Astrocyte of the spinal cord (primary cell): Measurements from ENCODE around the gene ZNF679.
"Not testable (repeated sequence)": the region's sequence is repeated elsewhere in the genome, so short reads cannot be mapped to it uniquely, and the experiment has no call there.

Experiments used
- DNase-seq: peaks from one replicate; pipeline ENCODE4 v3.0.0; 2011; ENCODE audit warnings: low read depth, low spot score
- H3K4me3 ChIP-seq: 2 replicates; pipeline ENCODE4 v1.5.1; 2011; ENCODE audit warnings: low read depth, mild to moderate bottlenecking, low read length, moderate library complexity
- in situ Hi-C: cut with HindIII; loops from 2 replicates; pipeline ENCODE4 v1.10.0; 2017; ENCODE audit warnings: low sequenced_read_pairs
- TF ChIP-seq, protein P1 (sequence below): IDR thresholded peaks from 2 replicates; pipeline ENCODE4 v1.5.1; 2012; ENCODE audit warnings: low read depth, mild to moderate bottlenecking, low read length, inconsistent platforms

Gene ZNF679

DNA sequence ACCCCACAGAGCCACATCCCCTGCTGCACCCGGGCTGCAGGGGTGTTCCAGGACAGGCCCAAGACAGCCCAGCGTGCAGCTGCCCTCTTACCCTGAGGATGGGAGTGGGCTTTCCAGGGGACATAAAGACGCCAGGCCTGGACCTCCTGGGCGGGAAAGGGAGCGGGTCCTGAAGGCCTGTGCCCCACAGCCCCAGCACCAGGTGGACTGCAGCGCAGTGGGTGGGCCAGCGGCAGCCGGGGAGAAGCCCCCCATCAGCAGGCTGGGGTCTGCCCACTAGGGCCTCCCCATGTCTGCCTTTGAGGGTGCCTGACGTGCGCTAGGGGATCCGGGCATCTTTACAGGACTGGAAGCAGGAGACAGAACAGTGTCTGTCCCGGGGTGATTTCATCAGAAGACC, 43.9 kb upstream of the ZNF679 start:
- H3K4me3 ChIP-seq: no peak overlapping the region
- no peak for DNase-seq
- TF ChIP-seq, protein P1, sequence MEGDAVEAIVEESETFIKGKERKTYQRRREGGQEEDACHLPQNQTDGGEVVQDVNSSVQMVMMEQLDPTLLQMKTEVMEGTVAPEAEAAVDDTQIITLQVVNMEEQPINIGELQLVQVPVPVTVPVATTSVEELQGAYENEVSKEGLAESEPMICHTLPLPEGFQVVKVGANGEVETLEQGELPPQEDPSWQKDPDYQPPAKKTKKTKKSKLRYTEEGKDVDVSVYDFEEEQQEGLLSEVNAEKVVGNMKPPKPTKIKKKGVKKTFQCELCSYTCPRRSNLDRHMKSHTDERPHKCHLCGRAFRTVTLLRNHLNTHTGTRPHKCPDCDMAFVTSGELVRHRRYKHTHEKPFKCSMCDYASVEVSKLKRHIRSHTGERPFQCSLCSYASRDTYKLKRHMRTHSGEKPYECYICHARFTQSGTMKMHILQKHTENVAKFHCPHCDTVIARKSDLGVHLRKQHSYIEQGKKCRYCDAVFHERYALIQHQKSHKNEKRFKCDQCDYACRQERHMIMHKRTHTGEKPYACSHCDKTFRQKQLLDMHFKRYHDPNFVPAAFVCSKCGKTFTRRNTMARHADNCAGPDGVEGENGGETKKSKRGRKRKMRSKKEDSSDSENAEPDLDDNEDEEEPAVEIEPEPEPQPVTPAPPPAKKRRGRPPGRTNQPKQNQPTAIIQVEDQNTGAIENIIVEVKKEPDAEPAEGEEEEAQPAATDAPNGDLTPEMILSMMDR: no peak
- in situ Hi-C loops: no loop called here

DNA sequence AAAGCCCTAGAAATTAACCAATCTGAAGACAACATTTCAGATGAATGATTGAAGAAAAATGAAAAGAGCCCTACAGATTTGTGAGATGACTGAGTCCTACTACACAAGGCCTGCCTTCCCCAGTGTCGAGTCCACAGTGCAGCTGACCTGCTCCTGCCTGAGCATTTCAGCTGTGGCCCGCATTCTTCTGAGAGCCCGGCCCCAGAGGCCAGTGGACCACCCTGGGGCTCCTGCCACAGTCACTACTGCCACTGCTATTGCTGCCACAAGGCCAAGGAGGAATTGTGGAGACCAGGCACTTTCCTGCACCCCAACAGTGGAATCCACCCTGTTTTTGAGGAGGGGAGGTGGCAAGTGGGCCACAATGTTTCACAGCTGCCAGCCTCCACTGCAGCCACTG, 40.9 kb upstream of the ZNF679 start:
- TF ChIP-seq, protein P1: no peak
- no peak overlapping the region for H3K4me3 ChIP-seq
- no peak for DNase-seq
- in situ Hi-C loops: no loop called here

DNA sequence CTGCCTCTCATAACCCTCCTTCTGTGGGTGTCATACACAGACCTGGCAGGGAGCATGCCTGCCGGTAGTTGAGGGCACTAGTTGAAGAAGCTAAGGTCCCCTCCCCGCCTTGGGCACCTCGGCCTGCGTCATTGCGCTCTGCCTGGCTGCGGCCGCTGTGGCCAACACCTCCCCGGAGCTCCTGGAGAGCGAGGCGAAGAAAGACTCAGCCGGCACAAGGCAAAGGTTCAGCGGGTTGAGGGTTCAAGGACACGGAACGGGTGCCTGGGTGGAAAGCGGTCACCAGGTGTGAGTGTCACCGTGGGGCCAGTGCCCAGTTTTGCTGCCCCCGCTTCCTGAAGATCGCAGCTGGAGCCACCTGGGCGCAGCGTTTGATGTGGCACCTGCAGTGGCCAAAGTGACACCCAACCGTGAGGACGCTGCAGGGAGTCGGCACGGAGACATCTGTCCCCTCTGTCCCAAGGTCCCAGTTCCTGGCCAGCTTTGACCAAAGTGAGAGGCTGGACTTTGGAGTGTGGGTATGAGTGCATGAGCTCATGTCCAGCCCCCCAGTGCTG, 36.0 kb upstream of the ZNF679 start:
- no peak for DNase-seq
- in situ Hi-C loops: no loop called here
- TF ChIP-seq, protein P1: no peak
- H3K4me3 ChIP-seq: no peak overlapping the region

DNA sequence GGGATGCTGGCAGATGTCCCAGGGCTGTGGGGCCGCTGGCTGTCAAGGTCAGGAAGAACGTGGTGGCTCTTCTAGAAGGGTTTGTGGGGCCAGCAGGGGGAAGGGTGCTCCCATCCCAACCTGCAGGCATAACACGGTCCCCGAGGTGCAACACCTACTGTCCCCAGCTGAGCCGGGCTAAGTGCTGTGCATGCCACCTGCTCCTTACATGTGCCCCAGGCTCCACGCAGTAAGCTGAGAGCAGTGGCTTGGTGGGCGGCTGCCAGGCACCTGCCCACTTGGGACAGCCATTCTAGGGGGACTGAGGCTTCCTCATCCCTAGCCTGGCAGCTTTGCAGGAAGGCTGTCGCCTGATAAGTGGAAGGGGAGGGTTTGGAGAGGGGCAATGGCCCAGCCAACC, 35.5 kb upstream of the ZNF679 start:
- TF ChIP-seq, protein P1: no peak
- H3K4me3 ChIP-seq: no peak overlapping the region
- in situ Hi-C loops: no loop called here
- no peak for DNase-seq

DNA sequence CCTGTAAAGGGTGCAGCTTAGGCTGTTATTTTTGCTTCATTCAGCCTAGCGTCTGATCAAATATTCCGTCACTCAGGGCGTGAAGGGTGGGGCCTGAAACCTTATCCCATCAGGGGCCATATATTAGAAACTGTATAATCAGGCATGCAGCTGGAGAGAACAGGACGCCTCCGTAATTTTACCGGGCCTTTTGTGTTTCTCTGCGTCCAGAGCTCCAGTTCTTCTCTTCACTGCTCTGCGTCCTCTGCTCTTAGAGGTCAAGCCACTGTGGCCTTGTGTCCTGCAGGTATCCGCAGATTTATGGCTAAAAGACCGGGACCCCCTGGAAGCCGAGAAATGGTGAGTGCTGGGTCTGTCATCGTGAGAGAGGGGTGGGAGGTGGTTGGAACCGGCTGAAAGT, 21.4 kb upstream of the ZNF679 start, which contains the start of gene ZNF735:
Gene ZNF735, plus strand, starts transcription at position 301 of the 400 bp plus-strand sequence. Its CDS starts 0 bp downstream, at position 301.
- TF ChIP-seq, protein P1: no peak
- no peak within 1 kb of the TSS for H3K4me3 ChIP-seq
- no peak for DNase-seq
- in situ Hi-C loops: no loop called here

DNA sequence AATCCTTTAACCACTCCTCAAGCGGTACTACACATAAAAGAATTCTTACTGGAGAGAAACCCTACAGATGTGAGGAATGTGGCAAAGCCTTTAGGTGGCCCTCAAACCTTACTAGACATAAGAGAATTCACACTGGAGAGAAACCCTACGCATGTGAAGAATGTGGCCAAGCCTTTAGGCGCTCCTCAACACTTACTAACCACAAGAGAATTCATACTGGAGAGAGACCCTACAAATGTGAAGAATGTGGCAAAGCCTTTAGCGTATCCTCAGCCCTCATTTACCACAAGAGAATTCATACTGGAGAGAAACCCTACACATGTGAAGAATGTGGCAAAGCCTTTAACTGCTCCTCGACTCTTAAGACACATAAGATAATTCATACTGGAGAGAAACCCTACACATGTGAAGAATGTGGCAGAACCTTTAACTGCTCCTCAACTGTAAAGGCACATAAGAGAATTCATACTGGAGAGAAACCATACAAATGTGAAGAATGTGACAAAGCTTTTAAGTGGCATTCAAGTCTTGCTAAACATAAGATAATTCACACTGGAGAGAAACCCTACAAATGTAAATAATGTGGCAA, 8.5 kb upstream of the ZNF679 start:
- in situ Hi-C loops, H3K4me3 ChIP-seq, DNase-seq: not testable (repeated sequence)

DNA sequence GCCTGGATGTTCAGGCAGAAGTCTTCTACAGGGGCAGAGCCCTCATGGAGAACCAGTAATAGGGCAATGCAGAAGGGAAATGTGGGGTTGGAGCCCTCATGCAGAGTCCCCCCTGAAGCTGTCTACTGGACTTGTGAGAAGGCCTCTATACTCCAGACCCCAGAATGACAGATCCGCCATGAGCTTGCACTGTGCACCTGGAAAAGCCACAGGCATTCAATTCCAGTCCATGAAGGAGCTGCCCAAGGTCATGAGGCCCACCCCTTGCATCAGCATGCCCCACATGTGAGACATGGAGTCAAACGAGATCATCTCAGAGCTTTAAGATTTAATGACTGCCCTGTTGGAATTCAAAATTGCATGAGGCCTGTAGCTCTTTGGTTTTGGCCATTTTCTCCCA, 4.9 kb upstream of the ZNF679 start:
- TF ChIP-seq, protein P1: no peak
- in situ Hi-C loops: no loop called here
- no peak overlapping the region for H3K4me3 ChIP-seq
- no peak for DNase-seq
